BJ (cell line): ENCODE measurements around the gene SHLD1. TPM values are rescaled to one million over a fixed set of nuclear protein-coding genes. Genes with fewer than 3 reads are reported as not detected.

Source experiments
- CTCF ChIA-PET: fragments of 350-600 bp; formaldehyde crosslinking; extraction: SDS; loops from one replicate; lab custom pipeline; 2021; ENCODE audit warnings: antibody characterized with exemption, inconsistent platforms; lab: Yijun Ruan, JAX
- POLR2A ChIA-PET: fragments of 300-600 bp; sonication (Branson Sonifier 250); formaldehyde crosslinking; extraction: SDS; loops from one replicate; lab custom pipeline; 2021; ENCODE audit warnings: antibody characterized with exemption; lab: Charles Lee
- DNase-seq: peaks from one replicate; pipeline ENCODE4 v3.0.0-alpha.2; 2011; ENCODE audit warnings: low read depth
- H3K27me3 ChIP-seq: 2 replicates; pipeline ENCODE4 v1.6.0; 2011; ENCODE audit warnings: low read length; ENCODE audit not compliant: control insufficient read depth, insufficient read depth
- H3K36me3 ChIP-seq: 2 replicates; pipeline ENCODE4 v1.5.1; 2011; ENCODE audit warnings: low read length; ENCODE audit not compliant: control insufficient read depth, insufficient read depth
- H3K4me3 ChIP-seq: 2 replicates; pipeline ENCODE4 v1.5.1; 2011; ENCODE audit warnings: low read depth, mild to moderate bottlenecking, control low read depth, low read length
- CTCF ChIP-seq: IDR thresholded peaks from 2 replicates; pipeline ENCODE4 v1.5.1; 2011; ENCODE audit warnings: low read depth, mild to moderate bottlenecking, control low read depth, inconsistent platforms, low read length, moderate library complexity; ENCODE audit not compliant: insufficient read depth
- polyA plus RNA-seq: library from polyadenylated mRNA; depleted of rRNA; stranded (reverse); fragments of >200 nt; gene quantifications from 2 replicates; pipeline ENCODE4 v1.2.3, GENCODE V29; 2011

SHLD1 gene
- polyA plus RNA-seq, 1 experiment = 2.0 TPM

- POLR2A ChIA-PET = no interaction called here
Measured at GRCh38 chr20:5710551-5710950, 39.6 kb upstream of the SHLD1 start.

DNA sequence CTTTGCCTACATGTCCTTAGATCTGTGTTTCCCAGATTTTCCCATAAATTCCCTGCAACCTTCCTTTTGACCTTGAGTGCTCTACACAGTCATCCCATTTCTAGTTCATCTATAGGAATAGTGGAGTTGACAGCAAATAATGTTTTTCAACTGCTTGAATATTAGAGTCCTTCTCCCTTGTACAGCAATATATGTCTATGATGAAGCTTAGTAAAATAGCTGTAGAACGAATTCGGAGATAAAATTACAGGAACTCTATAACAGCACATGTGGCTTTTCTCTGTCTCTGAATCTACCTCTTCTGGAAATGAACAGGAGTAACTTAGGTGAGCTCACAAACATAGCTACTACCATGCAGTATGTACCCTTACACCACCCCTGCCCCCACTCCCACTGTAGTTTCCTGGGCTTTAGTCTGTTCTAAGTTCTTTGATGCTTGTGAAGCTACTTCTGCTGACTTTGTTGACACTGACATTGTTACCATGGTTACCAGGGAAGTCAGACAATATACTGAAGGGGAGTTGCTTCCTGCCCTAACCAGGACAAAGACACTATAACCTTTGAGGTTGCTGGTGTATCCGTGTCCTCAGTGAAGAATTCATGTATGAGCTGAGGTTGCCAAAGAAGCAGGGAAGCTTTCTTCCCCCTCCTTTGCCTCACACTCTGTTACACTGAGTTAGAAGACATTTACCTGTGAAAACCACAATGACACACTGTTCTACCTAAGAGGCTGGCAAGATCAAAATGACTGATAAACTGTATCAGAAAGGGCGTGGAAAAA lies 35.8 kb upstream of the SHLD1 start:
- no peak for TF ChIP-seq CTCF
- no peaks in the 10 kb centered on the region for H3K36me3 ChIP-seq
- ChIA-PET CTCF (no interaction called here), POLR2A (no interaction called here)
- DNase-seq = no peak
- no peak overlapping the region for H3K4me3 ChIP-seq
- no peaks in the 10 kb centered on the region for H3K27me3 ChIP-seq

More at GRCh38 chr20:5710551-5710950, 39.6 kb upstream of the SHLD1 start:
- Histone ChIP-seq H3K27me3 (no peaks in the 10 kb centered on the region), H3K4me3 (no peak overlapping the region), H3K36me3 (no peaks in the 10 kb centered on the region)
- CTCF ChIA-PET = no interaction called here
- TF ChIP-seq CTCF = no peak
- no peak for DNase-seq

- ChIA-PET POLR2A (no interaction called here), CTCF (no interaction called here)
- no peaks in the 10 kb centered on the region for H3K27me3 ChIP-seq
- H3K36me3 ChIP-seq = no peaks in the 10 kb centered on the region
- H3K4me3 ChIP-seq = no peak overlapping the region
- no peak for DNase-seq
- TF ChIP-seq CTCF = no peak
Measured at GRCh38 chr20:5715071-5715841, 34.9 kb upstream of the SHLD1 start.

- H3K4me3 ChIP-seq = no peak overlapping the region
- ChIA-PET CTCF (interaction anchor here (1.1 to 1.3 kb wide), 3 partner anchors 11 to 71 kb away, joined by 3 to 5 read pairs (median 4); no protein-coding TSS in a partner anchor), POLR2A (interaction anchor here (0.5 kb wide), 1 partner anchor 31 kb away, joined by 3 read pairs; no protein-coding TSS in a partner anchor)
- no peak for DNase-seq
- no peaks in the 10 kb centered on the region for H3K27me3 ChIP-seq
- no peaks in the 10 kb centered on the region for H3K36me3 ChIP-seq
- TF ChIP-seq CTCF = no peak
Measured at GRCh38 chr20:5716953-5717352, 33.2 kb upstream of the SHLD1 start.

DNA sequence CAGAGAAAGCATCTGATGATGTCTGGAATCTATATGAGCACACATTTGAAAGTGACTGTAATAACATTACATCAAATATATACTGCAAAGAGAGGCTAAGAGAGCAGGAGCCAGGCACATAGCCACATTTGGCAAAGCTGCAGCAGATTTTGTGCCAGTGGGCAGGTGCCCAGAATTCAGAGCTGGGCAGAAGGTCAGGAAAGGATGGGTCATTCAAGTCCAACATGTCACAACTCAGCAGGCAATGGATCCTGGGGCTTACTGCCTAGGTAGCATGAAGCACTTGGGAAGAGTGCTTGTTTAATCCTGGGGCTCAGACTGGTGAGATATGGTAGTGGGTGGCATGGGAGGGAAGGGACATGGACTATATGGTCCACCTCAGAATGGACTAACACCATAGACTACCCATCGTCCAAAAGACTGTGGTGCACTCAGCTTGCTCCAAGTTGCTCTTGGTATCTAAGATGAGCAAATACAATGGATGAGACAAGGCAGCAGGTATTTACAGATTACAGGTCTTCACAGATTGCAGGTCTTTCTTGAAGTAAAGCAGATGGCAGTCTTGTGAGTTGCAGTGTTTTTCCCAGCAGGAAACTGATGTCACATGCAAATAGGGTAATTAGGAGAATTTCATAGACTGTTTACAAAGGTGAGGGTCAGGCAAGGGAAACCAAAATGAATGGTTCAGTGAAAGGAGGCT lies 31.2 kb upstream of the SHLD1 start:
- DNase-seq = no peak
- H3K36me3 ChIP-seq = no peaks in the 10 kb centered on the region
- ChIA-PET POLR2A (no interaction called here), CTCF (no interaction called here)
- no peak for TF ChIP-seq CTCF
- no peaks in the 10 kb centered on the region for H3K27me3 ChIP-seq
- no peak overlapping the region for H3K4me3 ChIP-seq
